SU-DHL-6 (cell line): Measurements from ENCODE around the gene PRKCE.

ENCODE experiments used
- H2AFZ ChIP-seq: fragments of 200-600 bp; sonication (generic); 2 replicates; pipeline ENCODE4 v1.6.1; 2014; ENCODE audit warnings: low read depth, mild to moderate bottlenecking, moderate library complexity, mixed read lengths, antibody characterized with exemption, low read length; ENCODE audit not compliant: severe bottlenecking
- H3F3A ChIP-seq: fragments of 200-600 bp; shearing (Covaris generic); 2 replicates; pipeline ENCODE4 v1.6.0; 2016; ENCODE audit warnings: antibody characterized with exemption, mild to moderate bottlenecking; ENCODE audit not compliant: insufficient read depth
- H3K27ac ChIP-seq: fragments of 200-600 bp; sonication (generic); 2 replicates; pipeline ENCODE4 v1.5.1; 2016; ENCODE audit warnings: low read depth, mild to moderate bottlenecking, low read length, moderate library complexity, mixed read lengths
- H3K27me3 ChIP-seq: fragments of 200-600 bp; sonication (generic), shearing (Covaris generic); 2 replicates; pipeline ENCODE4 v1.6.0; 2014; ENCODE audit warnings: mild to moderate bottlenecking, low read length
- H3K36me3 ChIP-seq: fragments of 200-600 bp; sonication (generic); 2 replicates; pipeline ENCODE4 v1.6.1; 2014; ENCODE audit warnings: mild to moderate bottlenecking, low read length, mixed read lengths
- H3K4me2 ChIP-seq: fragments of 300-600, 200-600 bp; shearing (Covaris generic), sonication (generic); 2 replicates; pipeline ENCODE4 v1.6.0; 2014; ENCODE audit warnings: low read length, low read depth, mild to moderate bottlenecking; ENCODE audit not compliant: poor library complexity, severe bottlenecking
- H3K4me3 ChIP-seq: fragments of 200-600 bp; sonication (generic); 2 replicates; pipeline ENCODE4 v1.5.1; 2014; ENCODE audit warnings: antibody characterized with exemption, low read length, mild to moderate bottlenecking, mixed read lengths; ENCODE audit not compliant: insufficient read depth, poor library complexity, severe bottlenecking
- H3K79me2 ChIP-seq: fragments of 200-600 bp; sonication (generic); 2 replicates; pipeline ENCODE4 v1.6.1; 2014; ENCODE audit warnings: mild to moderate bottlenecking, low read length, moderate library complexity; ENCODE audit not compliant: insufficient read depth
- H3K9ac ChIP-seq: fragments of 200-600 bp; sonication (generic); 2 replicates; pipeline ENCODE4 v1.7.0; 2014; ENCODE audit warnings: mild to moderate bottlenecking, low read length
- H3K9me2 ChIP-seq: fragments of 200-600 bp; sonication (generic); replicated peaks from 2 replicates; pipeline ENCODE4 v1.6.1; 2014; ENCODE audit warnings: low read length; ENCODE audit not compliant: insufficient read depth
- H3K9me3 ChIP-seq: fragments of 200-600 bp; sonication (generic); 2 replicates; pipeline ENCODE4 v1.6.1; 2014; ENCODE audit warnings: low read length, mixed read lengths; ENCODE audit not compliant: insufficient read depth
- H4K20me1 ChIP-seq: fragments of 200-600 bp; sonication (generic); 2 replicates; pipeline ENCODE4 v1.6.1; 2014; ENCODE audit warnings: low read depth, mild to moderate bottlenecking, antibody characterized with exemption, low read length, moderate library complexity, mixed read lengths
- CTCF ChIP-seq: fragments of 200-600 bp; sonication (generic); IDR thresholded peaks from one replicate; pipeline ENCODE4 v1.5.1; 2017; ENCODE audit warnings: antibody characterized with exemption, mild to moderate bottlenecking, low read length, moderate library complexity; ENCODE audit not compliant: insufficient read depth, poor library complexity, severe bottlenecking
- EZH2phosphoT487 ChIP-seq: fragments of 200-600 bp; sonication (generic), shearing (Covaris generic); conservative IDR thresholded peaks from 2 replicates; pipeline ENCODE4 v1.6.1; 2018; ENCODE audit warnings: mild to moderate bottlenecking, antibody characterized with exemption, low read length, moderate library complexity, mixed read lengths

Gene PRKCE

GRCh38 chr2:46065152-46065551 is 413.7 kb downstream of the PRKCE start:
- H3K79me2 ChIP-seq = no peaks in the 10 kb centered on the region
- H3K27ac ChIP-seq = no peak overlapping the region
- H3K4me2 ChIP-seq = no peak overlapping the region
- TF ChIP-seq CTCF = no peak
- TF ChIP-seq EZH2phosphoT487 = no peak
- H3K9me3 ChIP-seq = no peaks in the 10 kb centered on the region
- no peaks in the 10 kb centered on the region for H3K36me3 ChIP-seq
- H3K9ac ChIP-seq = no peak overlapping the region
- H3F3A ChIP-seq = no peaks in the 10 kb centered on the region
- H3K9me2 ChIP-seq = no peaks in the 10 kb centered on the region
- no peaks in the 10 kb centered on the region for H3K27me3 ChIP-seq
- H3K4me3 ChIP-seq = no peak overlapping the region
- no peak overlapping the region for H2AFZ ChIP-seq
- H4K20me1 ChIP-seq = no peaks in the 10 kb centered on the region; the same call in 1 of the 2 replicates

GRCh38 chr2:46066116-46066515 is 414.6 kb downstream of the PRKCE start:
- Histone ChIP-seq H3F3A (no peaks in the 10 kb centered on the region), H3K4me2 (no peak overlapping the region), H2AFZ (no peak overlapping the region), H3K9me2 (no peaks in the 10 kb centered on the region), H3K79me2 (no peaks in the 10 kb centered on the region), H3K9me3 (no peaks in the 10 kb centered on the region), H3K27me3 (no peaks in the 10 kb centered on the region), H4K20me1 (no peaks in the 10 kb centered on the region; the same call in 1 of the 2 replicates), H3K4me3 (no peak overlapping the region), H3K27ac (no peak overlapping the region), H3K36me3 (no peaks in the 10 kb centered on the region), H3K9ac (no peak overlapping the region)
- no peak for TF ChIP-seq EZH2phosphoT487
- no peak for TF ChIP-seq CTCF

- Histone ChIP-seq H3F3A (no peaks in the 10 kb centered on the region), H3K27me3 (no peaks in the 10 kb centered on the region), H2AFZ (no peak overlapping the region), H3K9me2 (no peaks in the 10 kb centered on the region), H3K9ac (no peak overlapping the region), H3K4me3 (no peak overlapping the region), H3K79me2 (no peaks in the 10 kb centered on the region), H3K36me3 (no peaks in the 10 kb centered on the region), H4K20me1 (no peaks in the 10 kb centered on the region; the same call in 1 of the 2 replicates), H3K27ac (no peak overlapping the region), H3K9me3 (no peaks in the 10 kb centered on the region), H3K4me2 (no peak overlapping the region)
- TF ChIP-seq EZH2phosphoT487 = no peak
- TF ChIP-seq CTCF = no peak
Observed at GRCh38 chr2:46066601-46067000, 415.1 kb downstream of the PRKCE start.
